Measurements from ENCODE around the gene CD3G.
A peak's percentile ranks its signal among the peaks of the same experiment; 100 is the strongest.
"Not testable (repeated sequence)": the region's sequence is repeated elsewhere in the genome, so short reads cannot be mapped to it uniquely, and the experiment has no call there.

The CD3G gene
- 111 to 167 (median 144) reads per million in 4 donors for total RNA-seq

DNA sequence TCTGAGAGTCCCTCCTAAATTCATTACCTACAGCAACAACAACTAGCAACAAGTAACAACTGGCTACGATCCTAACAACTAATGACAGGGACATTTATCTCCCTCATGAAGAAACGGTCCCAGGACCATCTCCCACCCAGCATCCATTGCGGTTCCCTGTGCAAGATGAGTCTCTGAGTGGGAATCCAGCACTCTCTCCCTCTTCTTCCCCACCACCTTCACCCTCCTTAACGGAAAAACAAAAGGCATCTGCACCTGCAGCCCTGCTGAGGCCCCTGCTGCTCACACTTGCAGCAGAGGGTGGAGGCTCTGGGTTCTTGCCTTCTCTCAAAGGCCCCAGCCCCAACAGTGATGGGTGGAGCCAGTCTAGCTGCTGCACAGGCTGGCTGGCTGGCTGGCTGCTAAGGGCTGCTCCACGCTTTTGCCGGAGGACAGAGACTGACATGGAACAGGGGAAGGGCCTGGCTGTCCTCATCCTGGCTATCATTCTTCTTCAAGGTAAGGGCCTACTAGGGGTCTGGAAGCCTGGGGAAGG lies at the start of gene CD3G:
Gene CD3G (plus strand): TSS at position 364 of the 535 bp plus-strand sequence. CDS start 80 bp downstream, at position 444.
- DNase-seq = peak; percentile 38 to 81 (median 59)

DNA sequence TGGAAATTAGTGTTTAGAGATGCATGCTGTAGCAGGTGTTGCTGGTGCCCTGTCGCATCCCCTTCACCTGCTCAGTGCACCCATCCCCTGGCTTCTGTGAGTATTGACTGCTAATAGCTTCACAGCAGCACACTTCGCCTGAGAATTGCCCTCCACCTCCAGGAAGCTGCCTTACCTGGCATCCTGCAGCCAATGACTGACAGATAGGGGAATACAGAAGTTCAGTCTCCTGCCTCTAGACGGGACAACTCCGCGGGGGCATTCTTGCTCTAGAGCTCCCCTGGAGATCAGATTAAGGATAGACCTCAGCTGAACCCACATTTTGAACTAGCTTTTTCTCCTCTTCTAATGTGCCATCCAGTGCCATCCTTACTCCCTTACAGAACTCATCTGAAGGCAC lies 48.9 kb upstream of the CD3G start:
- DNase-seq = no peak

DNA sequence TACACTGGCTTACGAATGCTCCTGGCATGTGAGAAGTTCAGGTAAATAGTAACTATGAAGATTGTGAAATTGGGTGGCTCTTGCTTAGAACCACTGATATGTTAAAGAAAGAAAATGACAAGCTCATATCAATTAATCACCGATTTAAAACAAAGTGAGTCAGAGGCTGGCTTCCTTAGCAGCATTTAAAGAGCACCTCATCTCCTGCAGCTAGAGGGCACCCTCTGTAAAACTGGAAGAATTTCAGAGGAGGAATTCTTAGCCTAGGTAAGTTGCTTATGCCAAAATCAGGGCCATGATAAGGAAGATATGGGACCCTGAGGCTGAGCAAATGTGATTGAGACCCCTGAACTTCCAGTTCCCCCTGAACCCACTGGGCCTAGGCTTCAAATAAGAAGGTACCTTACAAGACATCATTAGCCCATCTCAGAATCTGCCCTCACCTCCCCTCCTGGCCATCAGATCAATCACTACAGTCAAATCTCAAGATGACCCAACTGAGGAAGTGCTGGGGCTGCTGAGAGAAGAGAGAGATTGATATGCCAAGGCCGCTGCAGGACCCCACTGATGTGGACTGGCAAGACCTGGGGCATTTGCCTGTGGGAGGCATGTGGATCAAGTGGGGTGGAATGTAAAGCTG lies 48.2 kb upstream of the CD3G start:
- peak in 1 of 5 donors; percentile 63 for DNase-seq

DNA sequence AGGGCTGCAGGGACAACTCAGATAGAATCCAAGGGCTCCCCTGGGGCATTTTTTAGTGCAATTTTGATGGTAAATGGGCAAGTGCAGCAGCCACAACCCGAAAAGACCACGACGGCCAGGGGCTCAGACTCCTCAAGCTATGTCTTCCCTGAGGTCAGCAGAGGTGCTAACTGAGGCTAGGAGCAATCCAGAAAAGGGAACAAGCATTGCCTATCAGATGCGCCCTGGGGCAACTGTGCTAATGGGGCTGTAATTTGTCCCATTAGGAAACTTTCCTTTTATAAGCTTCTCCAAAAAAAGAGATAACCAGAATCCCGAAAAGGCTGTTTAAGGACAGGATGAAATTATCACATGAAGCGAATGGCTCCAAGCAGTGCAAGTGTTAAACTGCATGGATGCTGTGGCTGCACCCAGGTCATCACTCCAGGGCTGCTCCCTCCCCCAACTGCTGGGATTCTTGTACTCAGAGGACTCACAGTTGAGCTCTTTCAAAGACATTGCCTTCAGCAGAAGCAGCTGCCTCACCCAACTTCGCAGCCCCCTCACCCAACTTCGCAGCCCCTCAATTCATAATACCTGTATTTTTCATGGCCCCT lies 42.4 kb upstream of the CD3G start:
- no peak for DNase-seq

DNA sequence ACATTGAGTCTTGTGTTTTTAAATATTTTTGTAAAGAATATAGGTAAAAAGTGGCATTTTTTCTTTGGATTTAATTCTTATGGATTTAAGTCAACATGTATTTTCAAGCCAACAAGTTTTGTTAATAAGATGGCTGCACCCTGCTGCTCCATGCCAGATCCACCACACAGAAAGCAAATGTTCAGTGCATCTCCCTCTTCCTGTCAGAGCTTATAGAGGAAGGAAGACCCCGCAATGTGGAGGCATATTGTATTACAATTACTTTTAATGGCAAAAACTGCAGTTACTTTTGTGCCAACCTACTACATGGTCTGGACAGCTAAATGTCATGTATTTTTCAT lies 39.9 kb upstream of the CD3G start:
- DNase-seq = no peak

DNA sequence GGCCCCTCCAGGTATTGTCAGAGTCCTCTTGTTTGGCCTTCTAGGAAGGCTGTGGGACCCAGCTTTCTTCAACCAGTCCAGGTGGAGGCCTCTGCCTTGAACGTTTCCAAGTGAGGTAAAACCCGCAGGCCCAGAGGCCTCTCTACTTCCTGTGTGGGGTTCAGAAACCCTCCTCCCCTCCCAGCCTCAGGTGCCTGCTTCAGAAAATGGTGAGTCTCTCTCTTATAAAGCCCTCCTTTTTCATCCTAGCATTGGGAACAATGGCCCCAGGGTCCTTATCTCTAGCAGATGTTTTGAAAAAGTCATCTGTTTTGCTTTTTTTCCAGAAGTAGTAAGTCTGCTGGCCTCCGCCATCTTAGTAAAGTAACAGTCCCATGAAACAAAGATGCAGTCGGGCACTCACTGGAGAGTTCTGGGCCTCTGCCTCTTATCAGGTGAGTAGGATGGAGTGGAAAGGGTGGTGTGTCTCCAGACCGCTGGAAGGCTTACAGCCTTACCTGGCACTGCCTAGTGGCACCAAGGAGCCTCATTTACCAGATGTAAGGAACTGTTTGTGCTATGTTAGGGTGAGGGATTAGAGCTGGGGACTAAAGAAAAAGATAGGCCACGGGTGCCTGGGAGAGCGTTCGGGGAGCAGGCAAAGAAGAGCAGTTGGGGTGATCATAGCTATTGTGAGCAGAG lies 39.4 kb upstream of the CD3G start, which contains the start of gene CD3E:
Gene CD3E (plus strand): TSS at position 163 of the 681 bp plus-strand sequence. CDS start 223 bp downstream, at position 386.
- DNase-seq = peak in 4 of 5 donors; percentile 42 to 85 (median 52)

DNA sequence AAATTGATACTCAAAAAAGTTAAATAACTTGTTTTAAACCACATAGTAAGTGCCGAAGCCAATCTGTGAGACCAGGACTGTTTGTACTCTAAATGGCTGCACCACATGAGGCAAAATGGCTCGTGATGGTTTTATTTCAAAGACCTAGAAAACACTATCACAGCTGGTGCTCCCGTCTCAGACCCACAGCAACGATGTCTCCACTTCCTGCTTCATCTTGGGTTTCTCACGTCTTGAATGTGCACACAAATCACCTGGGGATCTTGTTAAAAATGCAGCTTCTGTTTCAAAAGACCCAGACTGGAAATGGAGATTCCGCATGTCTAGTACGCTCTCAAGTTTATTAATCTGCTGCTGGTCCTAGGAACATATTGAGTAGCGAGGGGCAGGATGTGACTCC lies 38.4 kb upstream of the CD3G start:
- peak in 3 of 5 donors; percentile 31 to 71 (median 42) for DNase-seq

DNA sequence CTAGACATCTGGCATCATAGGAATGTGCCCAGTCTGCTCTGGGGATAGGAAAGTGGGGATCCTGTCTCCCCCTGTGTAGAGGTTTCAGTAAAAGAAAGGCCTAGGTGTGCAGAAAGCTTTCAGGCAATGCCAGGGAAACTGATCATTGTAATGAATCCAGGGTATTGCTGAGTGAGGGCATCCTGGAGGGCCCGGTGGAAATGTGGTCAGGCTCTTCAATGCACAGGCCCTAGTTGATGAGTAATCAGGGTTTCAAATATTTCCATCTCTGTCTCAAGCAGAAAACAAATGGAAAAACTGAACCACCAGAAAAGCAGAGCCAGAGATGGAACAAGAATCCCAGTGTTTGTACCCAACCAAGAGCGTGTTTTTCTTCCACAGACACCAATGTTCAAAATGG lies 37.6 kb upstream of the CD3G start:
- DNase-seq = peak in 2 of 5 donors; percentile 28 to 53

DNA sequence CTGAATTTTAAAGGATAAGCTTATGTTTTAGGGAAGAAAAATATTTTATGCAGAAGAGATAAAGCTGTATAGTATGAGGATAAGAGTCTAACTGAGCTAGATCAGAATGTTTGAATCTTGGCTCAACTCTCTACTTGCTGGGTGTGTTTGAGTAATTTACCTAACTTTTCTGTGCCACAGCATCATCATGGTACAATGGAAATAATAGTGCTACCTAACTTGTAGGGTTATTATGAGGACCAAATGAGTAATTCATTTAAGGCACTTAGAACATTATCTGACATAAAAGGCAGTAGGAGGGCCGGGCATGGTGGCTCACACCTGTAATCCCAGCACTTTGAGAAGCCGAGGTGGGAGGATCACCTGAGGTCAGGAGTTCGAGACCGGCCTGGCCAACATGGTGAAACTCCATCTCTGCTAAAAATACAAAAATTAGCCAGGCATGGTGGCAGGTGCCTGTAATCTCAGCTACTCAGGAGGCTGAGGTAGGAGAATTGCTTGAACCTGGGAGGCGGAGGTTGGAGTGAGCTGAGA lies 35.1 kb upstream of the CD3G start:
- not testable (repeated sequence) for DNase-seq

DNA sequence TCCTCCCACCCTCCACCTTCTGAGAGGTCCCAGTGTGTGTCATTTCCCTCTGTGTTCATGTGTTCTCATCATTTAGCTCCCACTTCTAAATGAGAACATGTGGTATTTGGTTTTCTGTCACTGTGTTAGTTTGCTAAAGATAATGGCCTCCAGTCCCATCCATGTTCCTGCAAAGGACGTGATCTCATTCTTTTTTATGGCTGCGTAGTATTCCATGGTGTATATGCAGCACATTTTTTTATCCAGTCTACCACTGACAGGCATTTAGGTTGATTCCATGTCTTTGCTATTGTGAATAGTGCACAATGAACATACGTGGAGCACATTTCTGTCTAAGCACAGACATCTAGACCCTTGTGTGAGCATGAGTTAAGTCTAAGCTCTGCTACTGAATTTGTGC lies 33.9 kb upstream of the CD3G start:
- DNase-seq = no peak

DNA sequence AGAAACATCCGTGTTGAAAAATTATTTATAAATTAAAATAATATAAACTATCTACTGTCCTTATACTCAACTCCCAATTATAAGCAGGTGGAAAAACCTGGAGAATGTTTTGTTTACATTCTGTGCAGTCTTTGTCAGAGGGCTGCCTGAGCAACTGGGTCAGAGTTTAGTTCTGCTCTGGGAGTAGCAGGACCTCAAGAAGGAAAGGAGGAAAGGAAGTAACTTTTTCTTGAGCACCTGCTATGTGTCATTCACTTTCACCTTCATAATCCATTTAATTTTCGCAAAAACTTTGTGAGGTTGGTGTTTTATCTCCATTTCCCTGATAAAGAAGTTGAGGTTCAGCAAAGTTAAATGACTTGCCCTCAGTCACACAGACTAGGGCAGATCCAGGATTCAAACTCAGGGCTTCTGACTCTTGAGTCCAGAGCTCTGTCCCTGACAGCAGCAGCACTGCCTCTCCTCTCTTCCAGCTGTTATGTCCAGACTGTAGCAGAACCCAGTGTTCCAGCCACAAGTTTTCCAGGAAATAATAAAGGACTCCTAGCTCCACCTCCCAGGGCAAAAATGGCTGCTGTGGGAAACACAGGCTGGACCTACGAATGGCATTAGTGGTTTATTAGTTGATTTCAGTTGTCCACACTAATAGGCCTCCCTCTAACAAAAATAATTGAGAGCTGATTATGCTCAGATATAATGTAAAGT lies 33.2 kb upstream of the CD3G start:
- no peak for DNase-seq

DNA sequence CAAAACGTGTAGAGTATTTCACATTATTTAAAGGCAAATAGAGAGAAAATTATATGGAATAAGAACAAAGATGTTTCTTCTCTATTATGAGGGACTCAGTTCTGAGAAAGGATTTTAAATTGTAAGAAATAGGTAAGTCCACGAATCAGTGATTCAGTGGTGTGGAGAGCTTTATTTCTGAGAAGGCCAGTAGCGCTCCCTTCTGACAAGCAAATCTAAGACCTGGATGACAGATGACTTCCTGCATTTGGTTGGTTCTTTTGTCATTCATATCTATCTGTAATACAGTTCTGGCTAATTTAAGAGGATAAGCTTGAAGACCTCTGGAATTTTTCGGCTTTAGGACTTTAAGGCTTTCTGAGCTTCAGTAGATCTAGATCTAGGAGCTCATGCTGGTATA lies 32.6 kb upstream of the CD3G start:
- DNase-seq = no peak

DNA sequence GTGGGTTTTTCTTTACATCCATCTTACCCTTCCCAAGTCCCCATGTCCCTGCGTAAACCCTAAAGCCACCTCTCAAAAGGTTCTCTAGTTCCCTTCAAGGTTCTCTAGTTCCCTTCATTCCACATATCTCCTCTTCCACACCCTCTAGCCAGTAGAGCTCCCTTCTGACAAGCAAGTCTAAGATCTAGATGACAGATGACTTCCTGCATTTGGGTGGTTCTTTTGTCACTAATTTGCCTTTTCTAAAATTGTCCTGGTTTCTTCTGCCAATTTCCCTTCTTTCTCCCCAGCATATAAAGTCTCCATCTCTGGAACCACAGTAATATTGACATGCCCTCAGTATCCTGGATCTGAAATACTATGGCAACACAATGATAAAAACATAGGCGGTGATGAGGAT lies 31.8 kb upstream of the CD3G start:
- no peak for DNase-seq

DNA sequence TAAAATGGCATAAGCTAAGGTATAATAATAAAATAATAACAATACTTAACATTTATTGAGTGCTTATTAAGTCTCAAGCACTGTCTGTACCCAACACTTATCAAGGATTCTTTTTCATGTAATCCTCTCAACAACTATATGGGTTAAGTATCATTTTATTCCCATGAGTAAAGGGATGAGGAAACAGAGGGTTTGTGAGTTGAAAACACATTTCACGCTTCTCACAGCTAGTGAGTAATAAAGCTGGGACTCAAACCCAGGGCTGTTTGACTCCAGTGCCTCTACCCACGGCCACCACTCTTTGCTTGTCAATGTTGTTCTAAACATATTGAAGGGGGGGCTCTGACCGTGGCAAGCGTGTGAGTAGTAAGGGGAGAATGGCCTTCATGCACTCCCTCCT lies 30.9 kb upstream of the CD3G start:
- DNase-seq = no peak

DNA sequence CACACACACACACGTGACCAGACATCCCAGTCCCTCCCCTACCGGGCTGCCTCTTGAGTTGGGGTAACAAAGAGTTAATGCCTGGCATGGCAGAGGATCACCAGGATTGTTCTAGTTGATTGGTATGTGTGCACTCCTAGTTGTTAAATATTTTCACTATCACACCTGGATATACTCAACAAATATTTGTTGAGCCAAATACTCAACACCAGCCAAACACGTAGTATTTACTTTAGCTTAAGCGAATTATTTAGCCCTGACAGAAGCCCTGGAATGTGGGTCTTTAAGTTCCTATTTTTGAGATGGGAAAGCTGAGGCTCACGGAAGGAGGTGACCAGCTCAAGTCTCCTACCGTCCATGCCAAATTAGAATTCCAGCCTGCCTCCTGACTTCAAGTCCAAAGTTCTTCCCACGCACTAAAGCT lies 29.1 kb upstream of the CD3G start:
- no peak for DNase-seq

DNA sequence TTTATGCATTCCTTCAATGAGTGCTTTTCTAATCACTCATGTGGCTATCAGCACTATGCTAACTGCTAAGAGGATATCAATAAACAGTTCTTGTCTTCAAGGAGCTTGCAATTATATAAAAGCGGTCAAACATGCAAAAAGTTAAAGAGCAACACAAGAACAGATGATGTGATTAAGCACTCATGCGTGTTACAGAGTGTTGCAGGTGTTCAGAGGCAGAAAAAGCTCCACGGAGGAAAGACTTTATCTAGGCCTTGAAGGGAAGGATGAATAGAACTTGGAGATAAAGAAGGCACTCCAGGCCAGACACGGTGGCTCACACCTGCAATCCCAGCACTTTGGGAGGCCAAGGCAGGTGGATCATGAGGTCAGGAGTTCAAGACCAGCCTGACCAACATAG lies 26.0 kb upstream of the CD3G start:
- no peak for DNase-seq

DNA sequence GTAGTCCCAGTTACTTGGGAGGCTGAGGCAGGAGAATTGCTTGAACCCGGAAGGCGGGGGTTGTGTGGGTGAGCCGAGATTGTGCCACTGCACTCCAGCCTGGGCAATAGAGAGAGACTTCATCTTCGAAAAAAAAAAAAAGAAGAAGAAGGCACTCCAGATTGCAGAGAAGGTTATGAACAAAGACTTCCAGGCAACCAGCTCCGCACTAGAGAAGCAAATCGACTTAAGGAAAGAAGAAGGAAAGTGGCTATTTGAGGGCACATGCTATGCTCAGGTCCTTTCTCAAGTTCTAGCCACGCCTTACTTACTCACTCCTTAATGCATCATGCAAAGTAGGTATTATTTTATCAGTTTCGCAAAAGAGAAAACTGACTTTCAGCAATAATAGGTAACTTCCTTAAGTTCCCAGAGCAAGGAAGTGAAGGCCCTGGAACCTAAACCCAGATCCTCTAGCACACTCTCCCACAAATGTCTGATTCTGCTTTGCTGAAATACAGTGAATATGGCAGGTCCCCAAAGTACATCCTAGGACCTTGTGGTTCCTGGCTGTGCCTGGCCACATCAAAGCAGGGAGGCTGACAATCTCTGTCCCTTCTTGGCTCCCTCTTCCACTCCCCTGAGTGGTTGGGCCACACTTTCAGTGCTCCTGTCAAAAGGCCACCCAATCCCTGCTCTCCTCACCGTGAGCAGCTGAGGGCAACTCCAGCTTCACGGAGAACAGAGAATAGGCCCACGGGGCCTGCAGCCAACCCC lies 25.4 kb upstream of the CD3G start:
- no peak for DNase-seq

DNA sequence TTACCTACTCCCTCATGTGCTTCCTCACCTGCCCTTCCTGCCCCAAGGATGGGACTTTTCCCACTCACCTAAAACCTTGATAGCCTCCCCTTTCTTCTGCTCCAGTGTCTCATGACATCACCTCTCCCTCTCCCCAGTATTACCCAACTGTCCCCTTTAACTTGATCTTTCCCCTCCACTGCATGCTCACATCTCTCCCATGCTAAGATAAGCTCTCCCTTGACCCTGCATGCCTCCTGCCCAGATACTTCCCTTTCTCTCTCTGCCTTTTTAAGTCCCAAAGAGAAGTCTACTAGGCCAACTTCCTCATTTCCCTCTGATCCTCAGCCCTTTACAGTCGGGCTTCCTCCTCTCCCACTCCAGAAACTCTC lies 24.8 kb upstream of the CD3G start:
- DNase-seq = no peak

DNA sequence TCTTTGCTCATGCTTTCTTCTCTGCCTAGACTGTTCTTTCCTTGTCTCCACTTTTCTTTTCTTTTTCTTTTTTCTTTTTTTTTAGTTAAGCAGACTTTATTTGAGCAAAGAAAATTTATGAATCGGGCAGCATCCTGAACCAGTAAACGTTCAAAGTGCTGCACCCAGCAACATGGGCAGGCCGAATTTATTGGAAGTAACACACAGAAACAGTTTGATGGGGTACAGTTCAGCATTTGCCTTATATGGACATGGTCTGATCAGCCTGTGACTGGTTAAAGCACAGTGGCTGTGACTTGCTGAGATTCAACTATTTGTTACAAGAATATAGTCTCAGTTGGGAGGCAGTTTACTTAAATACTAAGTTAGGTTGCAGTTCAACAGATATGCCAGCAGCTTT lies 23.6 kb upstream of the CD3G start:
- no peak for DNase-seq

DNA sequence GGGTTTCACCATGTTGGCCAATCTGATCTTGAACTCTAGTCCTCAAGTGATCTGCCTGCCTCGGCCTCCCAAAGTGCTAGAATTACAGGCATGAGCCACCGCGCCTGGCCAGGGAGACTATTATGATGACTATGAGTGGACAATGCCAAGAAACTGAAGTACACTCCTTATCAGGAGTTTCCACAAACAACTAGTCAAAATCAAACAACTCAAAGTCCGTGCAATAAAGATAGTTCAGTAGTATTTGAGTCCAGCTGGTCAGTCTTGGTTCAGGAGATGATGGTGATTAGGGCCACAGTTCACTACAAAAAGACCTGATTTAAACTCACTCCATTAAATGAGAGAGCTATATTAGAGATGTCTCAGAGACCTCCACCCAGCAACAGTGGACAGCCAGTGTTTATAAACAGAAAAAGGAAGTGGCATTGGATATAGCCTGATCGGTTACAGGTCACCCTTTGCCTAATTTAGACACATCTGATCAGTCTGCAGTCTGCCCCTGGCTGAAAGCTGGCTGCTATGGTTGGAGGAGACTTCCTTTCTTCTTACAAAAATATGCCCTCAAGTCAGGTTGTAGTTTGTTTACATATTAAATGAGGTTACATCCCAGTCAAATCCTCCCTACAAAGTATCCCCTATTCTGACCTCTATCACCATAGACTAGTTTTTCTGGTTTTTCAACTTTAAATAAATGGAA lies 22.6 kb upstream of the CD3G start:
- DNase-seq = no peak

DNA sequence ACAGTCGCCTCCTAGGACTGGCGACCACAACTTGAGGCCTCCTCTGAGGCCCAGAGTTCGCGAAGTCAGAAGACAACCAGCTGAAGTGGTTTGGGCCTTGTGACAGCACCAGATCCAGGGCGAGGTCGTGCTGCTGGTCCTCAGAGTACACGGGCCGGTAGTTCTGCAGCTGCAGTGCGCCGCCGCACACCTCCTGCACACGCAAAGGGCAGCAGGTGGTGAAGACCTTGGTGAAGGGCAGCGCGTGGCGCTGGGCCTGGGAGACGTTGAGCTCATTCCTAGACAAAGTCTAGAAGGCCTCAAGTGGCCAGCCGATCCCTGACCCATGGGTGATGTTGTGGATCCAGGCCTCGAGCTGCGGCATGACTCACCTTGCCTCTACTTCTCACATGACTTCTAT lies 21.4 kb upstream of the CD3G start:
- DNase-seq = no peak

DNA sequence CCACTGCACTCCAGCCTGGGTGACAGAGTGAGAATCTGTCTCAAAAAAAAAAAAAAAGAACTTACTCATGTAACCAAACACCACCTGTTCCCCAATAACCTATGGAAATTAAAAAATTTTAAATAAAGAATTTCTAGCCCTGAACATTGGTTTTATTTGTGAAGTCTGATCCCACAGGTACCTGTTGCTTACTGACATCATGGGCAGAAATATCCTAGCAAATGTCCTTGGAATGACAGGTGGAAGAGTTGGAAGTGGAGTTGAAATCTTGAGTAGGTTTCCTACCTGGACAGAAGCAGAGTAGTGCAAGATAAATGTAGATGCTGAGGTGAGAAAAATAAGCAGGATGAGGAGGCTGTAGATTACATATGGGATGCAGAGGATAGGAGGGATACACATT lies 18.9 kb upstream of the CD3G start:
- no peak for DNase-seq

All from T-helper 1 cell (primary cell).